Suprapubic skin (tissue), 4 donors: ENCODE data around the gene SRPX. TPM values are rescaled to one million over a fixed set of nuclear protein-coding genes. Genes with fewer than 3 reads are reported as not detected.

Experiments used
- DNase-seq, 2 donors: peaks; one replicate each; pipeline ENCODE4 v3.0.0-alpha.2; 2019; ENCODE audit warnings: low spot score in 2 of 2
- H3K27ac ChIP-seq: fragments of 200-600 bp; sonication (generic); one replicate; pipeline ENCODE4 v1.5.1; 2019
- H3K27me3 ChIP-seq: fragments of 200-600 bp; sonication (generic); one replicate; pipeline ENCODE4 v1.5.1; 2019
- H3K36me3 ChIP-seq: fragments of 200-600 bp; sonication (generic); one replicate; pipeline ENCODE4 v1.5.1; 2019
- H3K4me1 ChIP-seq: fragments of 200-600 bp; sonication (generic); one replicate; pipeline ENCODE4 v1.5.1; 2019
- H3K4me3 ChIP-seq: fragments of 200-600 bp; sonication (generic); one replicate; pipeline ENCODE4 v1.5.1; 2019; ENCODE audit warnings: mild to moderate bottlenecking
- H3K9me3 ChIP-seq: fragments of 200-600 bp; sonication (generic); one replicate; pipeline ENCODE4 v1.5.1; 2019
- EP300 ChIP-seq: sonication (generic); formaldehyde crosslinking; IDR thresholded peaks from one replicate; pipeline ENCODE4 v1.6.1; 2017; ENCODE audit warnings: antibody characterized with exemption
- POLR2A ChIP-seq, 2 donors: fragments of 450-650 bp; IDR thresholded peaks; one replicate each; pipeline ENCODE4 v1.6.1; 2017; ENCODE audit warnings: antibody characterized with exemption in 2 of 2, mild to moderate bottlenecking in 2 of 2, moderate library complexity in 2 of 2
- POLR2AphosphoS5 ChIP-seq, 3 donors: sonication (generic); formaldehyde crosslinking; IDR thresholded peaks; one replicate each; pipeline ENCODE4 v1.6.1; 2017; ENCODE audit warnings: antibody characterized with exemption in 3 of 3
- WGBS: methylation state at CpG from one replicate; pipeline ENCODE4 v1.1.5; 2018; 5-methylcytosine and 5-hydroxymethylcytosine counted together
- total RNA-seq, 4 donors: library from RNA; depleted of rRNA; stranded (reverse); fragments of >200 nt; gene quantifications; one replicate each; pipeline ENCODE4 v1.1.0, GENCODE V29; 2016
- TF ChIP-seq, protein P1 (sequence below), 2 donors: fragments of 200-600 bp in 1 of 2; fragments of 450-650 bp in 1 of 2; sonication (generic) in 1 of 2; IDR thresholded peaks; one replicate each; pipeline ENCODE4 v1.5.1; 2016 to 2019; ENCODE audit warnings: antibody characterized with exemption in 2 of 2, mild to moderate bottlenecking in 1 of 2, moderate library complexity in 1 of 2

Gene SRPX
- total RNA-seq, 4 donors from 2014 or later, result 18.4 to 46.5 (median 36.4) TPM

DNA sequence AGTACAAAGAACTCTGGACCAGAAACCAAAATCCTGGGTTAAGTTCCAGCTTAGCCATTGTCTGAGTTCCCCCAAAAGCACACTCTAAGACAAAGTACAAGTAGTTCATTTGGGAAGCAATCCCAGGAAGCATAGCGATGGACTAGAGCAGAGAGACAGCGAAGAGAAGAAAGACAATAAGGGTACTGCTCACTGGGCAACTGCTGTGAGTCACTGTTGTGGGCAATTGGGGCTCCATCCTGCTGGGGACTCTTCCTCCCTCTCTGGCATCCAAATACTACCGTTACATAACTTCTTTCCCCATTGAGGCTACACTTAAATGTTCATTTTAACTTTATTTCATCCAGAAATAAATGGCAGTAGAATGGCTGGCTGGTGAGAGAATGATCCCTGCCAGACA lies 14.1 kb downstream of the SRPX start:
- WGBS, result 63% methylated on average over 3 of the region's 3 CpGs
- DNase-seq, result no peak
- H3K4me3 ChIP-seq, result no peak overlapping the region
- no peaks in the 10 kb centered on the region for H3K4me1 ChIP-seq
- TF ChIP-seq EP300 (no peak), POLR2A (IDR thresholded peaks at IDR 0.05) (no peak), POLR2AphosphoS5 (IDR thresholded peaks at IDR 0.05) (no peak)
- TF ChIP-seq, protein P1, sequence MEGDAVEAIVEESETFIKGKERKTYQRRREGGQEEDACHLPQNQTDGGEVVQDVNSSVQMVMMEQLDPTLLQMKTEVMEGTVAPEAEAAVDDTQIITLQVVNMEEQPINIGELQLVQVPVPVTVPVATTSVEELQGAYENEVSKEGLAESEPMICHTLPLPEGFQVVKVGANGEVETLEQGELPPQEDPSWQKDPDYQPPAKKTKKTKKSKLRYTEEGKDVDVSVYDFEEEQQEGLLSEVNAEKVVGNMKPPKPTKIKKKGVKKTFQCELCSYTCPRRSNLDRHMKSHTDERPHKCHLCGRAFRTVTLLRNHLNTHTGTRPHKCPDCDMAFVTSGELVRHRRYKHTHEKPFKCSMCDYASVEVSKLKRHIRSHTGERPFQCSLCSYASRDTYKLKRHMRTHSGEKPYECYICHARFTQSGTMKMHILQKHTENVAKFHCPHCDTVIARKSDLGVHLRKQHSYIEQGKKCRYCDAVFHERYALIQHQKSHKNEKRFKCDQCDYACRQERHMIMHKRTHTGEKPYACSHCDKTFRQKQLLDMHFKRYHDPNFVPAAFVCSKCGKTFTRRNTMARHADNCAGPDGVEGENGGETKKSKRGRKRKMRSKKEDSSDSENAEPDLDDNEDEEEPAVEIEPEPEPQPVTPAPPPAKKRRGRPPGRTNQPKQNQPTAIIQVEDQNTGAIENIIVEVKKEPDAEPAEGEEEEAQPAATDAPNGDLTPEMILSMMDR (IDR thresholded peaks at IDR 0.05), result no peak
- no peak overlapping the region for H3K27ac ChIP-seq
- H3K36me3 ChIP-seq, result no peaks in the 10 kb centered on the region
- no peaks in the 10 kb centered on the region for H3K27me3 ChIP-seq
- H3K9me3 ChIP-seq, result no peaks in the 10 kb centered on the region

DNA sequence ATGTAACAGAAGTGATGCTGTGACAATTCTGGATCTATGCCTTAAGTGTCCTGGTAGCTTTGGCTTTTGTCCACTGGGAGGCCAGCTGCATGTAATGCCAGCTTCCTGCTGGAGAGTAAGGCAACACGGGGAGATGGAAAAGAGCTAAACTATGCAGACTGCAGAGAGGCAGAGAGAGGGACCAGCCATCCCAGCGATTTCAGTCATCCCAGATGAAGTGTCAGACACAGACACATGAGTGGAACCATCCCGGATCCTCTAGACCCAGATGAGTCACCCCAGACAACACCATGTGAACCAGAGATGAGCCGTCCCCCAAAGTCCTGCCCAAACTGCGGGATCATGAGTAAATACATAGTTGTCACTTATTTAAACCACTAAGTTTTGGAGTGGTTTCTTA lies 14.6 kb downstream of the SRPX start:
- no peaks in the 10 kb centered on the region for H3K4me1 ChIP-seq
- no peak for TF ChIP-seq EP300
- no peak for TF ChIP-seq POLR2A (IDR thresholded peaks at IDR 0.05)
- no peak for TF ChIP-seq POLR2AphosphoS5 (IDR thresholded peaks at IDR 0.05)
- TF ChIP-seq, protein P1 (IDR thresholded peaks at IDR 0.05), result no peak
- no peak overlapping the region for H3K27ac ChIP-seq
- no peak overlapping the region for H3K4me3 ChIP-seq
- WGBS, result 56% methylated on average over 5 of the region's 5 CpGs
- H3K27me3 ChIP-seq, result no peaks in the 10 kb centered on the region
- no peaks in the 10 kb centered on the region for H3K36me3 ChIP-seq
- no peaks in the 10 kb centered on the region for H3K9me3 ChIP-seq
- no peak for DNase-seq

DNA sequence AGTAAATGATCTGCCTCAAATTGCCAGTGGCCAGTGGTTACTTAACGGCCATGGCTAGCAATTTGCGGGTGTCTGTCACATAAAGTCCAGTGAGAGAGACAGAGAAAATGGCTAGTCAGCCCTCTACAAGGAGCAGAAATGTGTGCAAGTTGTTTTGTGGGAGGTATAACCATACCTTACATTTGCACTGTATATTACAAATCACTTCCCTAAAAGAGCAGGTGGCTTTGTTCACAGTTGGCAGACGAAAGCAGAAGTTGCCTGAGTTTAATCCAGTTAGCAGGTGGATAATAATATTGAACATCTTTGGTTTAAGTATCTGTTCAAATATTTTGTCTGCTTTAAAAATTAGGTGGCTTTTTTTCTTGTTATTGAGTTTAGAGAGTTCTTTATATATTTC lies 15.6 kb downstream of the SRPX start:
- H3K27ac ChIP-seq, result no peak overlapping the region
- DNase-seq, result no peak
- H3K4me1 ChIP-seq, result no peaks in the 10 kb centered on the region
- no peak overlapping the region for H3K4me3 ChIP-seq
- 67% methylated on average over 3 of the region's 3 CpGs for WGBS
- no peaks in the 10 kb centered on the region for H3K9me3 ChIP-seq
- no peak for TF ChIP-seq POLR2AphosphoS5 (IDR thresholded peaks at IDR 0.05)
- TF ChIP-seq POLR2A (IDR thresholded peaks at IDR 0.05), result no peak
- TF ChIP-seq, protein P1 (IDR thresholded peaks at IDR 0.05), result no peak
- TF ChIP-seq EP300, result no peak
- H3K27me3 ChIP-seq, result no peaks in the 10 kb centered on the region
- H3K36me3 ChIP-seq, result no peaks in the 10 kb centered on the region

DNA sequence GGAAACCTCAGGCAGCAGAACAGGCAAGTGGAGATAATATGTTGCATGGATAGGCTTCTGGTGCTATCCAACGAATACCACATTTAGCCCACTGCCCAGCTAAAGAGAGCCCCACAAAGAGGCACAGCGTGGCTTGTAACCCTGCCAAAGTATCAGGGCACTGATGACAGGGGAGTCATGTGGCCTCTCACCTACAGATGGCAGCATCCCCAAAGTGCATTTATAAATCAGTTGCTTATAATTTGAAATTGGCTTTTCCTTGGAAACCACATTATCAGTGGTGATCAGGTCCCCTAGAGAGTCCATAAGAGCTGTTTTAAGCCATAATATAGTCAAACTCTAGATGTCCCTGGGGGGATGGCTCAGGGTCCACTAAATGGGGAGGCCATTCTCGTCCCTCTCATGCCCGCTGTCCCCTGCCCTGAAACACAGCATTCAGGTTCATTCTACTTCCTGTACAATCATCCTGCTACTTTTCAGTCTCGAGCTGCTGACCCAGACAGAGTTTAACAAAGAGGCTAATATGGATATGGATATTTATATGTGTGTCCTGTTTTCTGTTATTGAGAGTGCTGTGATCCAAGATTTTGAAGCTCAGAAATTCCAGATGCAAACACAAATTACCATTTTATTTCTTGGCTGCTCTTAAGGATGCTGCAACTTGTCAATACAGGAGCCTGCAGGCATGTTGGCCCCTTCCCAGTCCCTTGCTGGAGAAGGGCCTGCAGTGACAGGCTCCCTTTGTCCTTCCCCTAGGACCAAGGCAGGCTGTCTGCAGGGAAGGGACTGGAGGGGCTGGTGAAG lies 28.5 kb downstream of the SRPX start:
- no peak for TF ChIP-seq POLR2AphosphoS5 (IDR thresholded peaks at IDR 0.05)
- TF ChIP-seq, protein P1 (IDR thresholded peaks at IDR 0.05), result peak in 1 of 2 donors; percentile 18
- no peaks in the 10 kb centered on the region for H3K4me1 ChIP-seq
- H3K4me3 ChIP-seq, result no peak overlapping the region
- WGBS, result 47% methylated on average over 5 of the region's 5 CpGs
- no peaks in the 10 kb centered on the region for H3K27me3 ChIP-seq
- H3K27ac ChIP-seq, result no peak overlapping the region
- no peak for DNase-seq
- no peaks in the 10 kb centered on the region for H3K36me3 ChIP-seq
- no peaks in the 10 kb centered on the region for H3K9me3 ChIP-seq

DNA sequence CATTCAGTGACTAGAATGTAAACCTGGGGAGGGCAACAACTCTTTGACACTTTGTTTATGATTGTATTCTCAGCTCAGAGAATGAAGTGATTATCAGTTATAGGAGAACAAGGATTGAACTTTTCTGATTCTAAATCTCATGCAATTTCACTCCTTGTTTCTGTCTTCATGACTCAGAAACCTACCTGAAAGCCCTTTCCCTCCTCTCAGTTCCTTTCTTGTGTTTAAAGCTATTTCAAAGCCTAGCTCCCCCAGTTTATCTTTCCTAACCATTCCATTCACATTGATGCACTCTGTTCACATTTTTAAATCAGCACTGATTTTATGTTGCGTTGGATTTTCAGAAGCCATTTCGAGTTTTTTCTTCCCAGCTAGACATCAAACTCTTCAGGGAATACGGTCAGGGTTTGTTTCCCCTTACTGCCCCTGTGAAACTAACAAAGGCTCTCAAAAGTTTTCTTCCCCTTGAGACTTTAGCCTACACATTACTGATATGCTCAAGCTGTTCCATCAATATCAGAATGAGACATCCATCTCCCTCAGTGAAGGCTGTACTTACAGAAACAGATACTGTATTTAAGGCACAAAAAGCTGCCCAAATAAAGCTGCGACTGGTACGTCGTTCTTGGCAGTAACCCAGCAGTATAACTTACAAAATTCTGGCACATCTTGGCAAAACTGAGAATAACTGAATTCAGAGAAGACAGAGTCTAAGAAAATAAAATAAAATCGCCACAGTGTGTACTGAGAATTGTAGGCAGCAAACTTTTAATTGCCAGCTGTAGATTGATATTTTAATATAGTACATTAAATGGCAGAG lies 31.0 kb downstream of the SRPX start:
- Histone ChIP-seq H3K9me3 (no peaks in the 10 kb centered on the region), H3K36me3 (no peaks in the 10 kb centered on the region), H3K4me1 (no peaks in the 10 kb centered on the region), H3K27ac (no peak overlapping the region), H3K4me3 (no peak overlapping the region), H3K27me3 (no peaks in the 10 kb centered on the region)
- WGBS, result 55% methylated on average over 7 of the region's 7 CpGs
- TF ChIP-seq EP300 (no peak), POLR2AphosphoS5 (IDR thresholded peaks at IDR 0.05) (no peak), POLR2A (IDR thresholded peaks at IDR 0.05) (no peak)
- TF ChIP-seq, protein P1 (IDR thresholded peaks at IDR 0.05), result no peak
- no peak for DNase-seq
